Measurements from ENCODE around the gene KNSTRN.
A peak's percentile ranks its signal among the peaks of the same experiment; 100 is the strongest.

The KNSTRN gene

GRCh38 chr15:40382580-40383456 lies at the start of gene KNSTRN:
Gene KNSTRN, plus strand, starts transcription at chr15:40382721. Its CDS starts 115 bp downstream, at chr15:40382836.
- peak; percentile 94 to 96 (median 95) for DNase-seq

- DNase-seq: peak; percentile 87 to 93 (median 87)
Observed at GRCh38 chr15:40333922-40334492, 48.5 kb upstream of the KNSTRN start.

- no peak for DNase-seq
Observed at GRCh38 chr15:40334541-40334940, 48.0 kb upstream of the KNSTRN start.

GRCh38 chr15:40334941-40335795 lies 47.4 kb upstream of the KNSTRN start:
- peak; percentile 70 to 86 (median 75) for DNase-seq

GRCh38 chr15:40335938-40336743 lies 46.4 kb upstream of the KNSTRN start:
- DNase-seq: no peak

- DNase-seq: peak; percentile 65 to 80 (median 66)
Observed at GRCh38 chr15:40336744-40337122, 45.8 kb upstream of the KNSTRN start.

GRCh38 chr15:40337597-40337996 lies 44.9 kb upstream of the KNSTRN start:
- no peak for DNase-seq

GRCh38 chr15:40338041-40338657 lies 44.4 kb upstream of the KNSTRN start:
- DNase-seq: peak; percentile 83 to 89 (median 84)

- no peak for DNase-seq
Observed at GRCh38 chr15:40338921-40339620, 43.5 kb upstream of the KNSTRN start.

GRCh38 chr15:40339621-40339945 lies 42.9 kb upstream of the KNSTRN start:
- DNase-seq: no peak

GRCh38 chr15:40340038-40340739 lies 42.3 kb upstream of the KNSTRN start:
- peak in 1 of 3 donors; percentile 23 for DNase-seq

- DNase-seq: peak; percentile 76 to 87 (median 82)
Observed at GRCh38 chr15:40340740-40341400, 41.7 kb upstream of the KNSTRN start, which contains the start of gene CCDC9B. Gene CCDC9B, minus strand, starts transcription at chr15:40340939. Its CDS starts 120 bp downstream, at chr15:40340819.

GRCh38 chr15:40342416-40343320 lies 39.9 kb upstream of the KNSTRN start:
- no peak for DNase-seq

- peak; percentile 72 to 74 (median 73) for DNase-seq
Observed at GRCh38 chr15:40343512-40343911, 39.0 kb upstream of the KNSTRN start.

- DNase-seq: no peak
Observed at GRCh38 chr15:40344217-40344616, 38.3 kb upstream of the KNSTRN start.

GRCh38 chr15:40344631-40345120 lies 37.8 kb upstream of the KNSTRN start:
- peak; percentile 76 to 83 (median 82) for DNase-seq

- no peak for DNase-seq
Observed at GRCh38 chr15:40345225-40345866, 37.2 kb upstream of the KNSTRN start.

Measured in suppressor macrophage treated with lipopolysaccharide for 1 hour (primary cell).